ENCODE results near the gene SEMA6A.

Gene SEMA6A

GRCh38 chr5:116614603-116614920, 39.9 kb upstream of the SEMA6A start:
- Histone ChIP-seq H3K27ac (replicated peaks) (no peak overlapping the region), H3K4me3 (replicated peaks; ENCODE audit: insufficient read depth, low read length) (no peak overlapping the region), H3K27me3 (ENCODE audit: insufficient read depth, poor library complexity, severe bottlenecking) (no peaks in the 10 kb centered on the region)
- TF ChIP-seq GABPA (IDR thresholded peaks at IDR 0.05; ENCODE audit: low read depth) (no peak), REST (IDR thresholded peaks at IDR 0.05; ENCODE audit: insufficient replicate concordance, low read depth) (no peak), CTCF (IDR thresholded peaks at IDR 0.05; ENCODE audit: insufficient read depth, low read length) (no peak), POLR2AphosphoS5 (IDR thresholded peaks at IDR 0.05; ENCODE audit: low read depth) (no peak), SPI1 (IDR thresholded peaks at IDR 0.05; ENCODE audit: borderline replicate concordance, low read depth) (no peak)
- DNase-seq (ENCODE audit: low read depth in 1 of 2, low spot score in 1 of 2), result no peak

GRCh38 chr5:116613445-116613844, 38.8 kb upstream of the SEMA6A start:
- no peak overlapping the region for H3K27ac ChIP-seq (replicated peaks)
- TF ChIP-seq GABPA (IDR thresholded peaks at IDR 0.05; ENCODE audit: low read depth) (no peak), REST (IDR thresholded peaks at IDR 0.05; ENCODE audit: insufficient replicate concordance, low read depth) (no peak), SPI1 (IDR thresholded peaks at IDR 0.05; ENCODE audit: borderline replicate concordance, low read depth) (no peak), POLR2AphosphoS5 (IDR thresholded peaks at IDR 0.05; ENCODE audit: low read depth) (no peak), CTCF (IDR thresholded peaks at IDR 0.05; ENCODE audit: insufficient read depth, low read length) (no peak)
- H3K27me3 ChIP-seq (ENCODE audit: insufficient read depth, poor library complexity, severe bottlenecking), result no peaks in the 10 kb centered on the region
- no peak for DNase-seq (ENCODE audit: low read depth in 1 of 2, low spot score in 1 of 2)
- no peak overlapping the region for H3K4me3 ChIP-seq (replicated peaks; ENCODE audit: insufficient read depth, low read length)

GRCh38 chr5:116612431-116612830, 37.8 kb upstream of the SEMA6A start:
- TF ChIP-seq POLR2AphosphoS5 (IDR thresholded peaks at IDR 0.05; ENCODE audit: low read depth), result no peak
- no peak for TF ChIP-seq SPI1 (IDR thresholded peaks at IDR 0.05; ENCODE audit: borderline replicate concordance, low read depth)
- TF ChIP-seq GABPA (IDR thresholded peaks at IDR 0.05; ENCODE audit: low read depth), result no peak
- Histone ChIP-seq H3K4me3 (replicated peaks; ENCODE audit: insufficient read depth, low read length) (no peak overlapping the region), H3K27me3 (ENCODE audit: insufficient read depth, poor library complexity, severe bottlenecking) (no peaks in the 10 kb centered on the region), H3K27ac (replicated peaks) (no peak overlapping the region)
- DNase-seq (ENCODE audit: low read depth in 1 of 2, low spot score in 1 of 2), result no peak

GRCh38 chr5:116605310-116606070, 30.9 kb upstream of the SEMA6A start:
- no peak overlapping the region for H3K4me3 ChIP-seq (replicated peaks; ENCODE audit: insufficient read depth, low read length)
- no peak for DNase-seq (ENCODE audit: low read depth in 1 of 2, low spot score in 1 of 2)
- TF ChIP-seq CTCF (IDR thresholded peaks at IDR 0.05; ENCODE audit: insufficient read depth, low read length), result no peak
- no peak for TF ChIP-seq SPI1 (IDR thresholded peaks at IDR 0.05; ENCODE audit: borderline replicate concordance, low read depth)
- TF ChIP-seq REST (IDR thresholded peaks at IDR 0.05; ENCODE audit: insufficient replicate concordance, low read depth), result no peak
- no peak for TF ChIP-seq GABPA (IDR thresholded peaks at IDR 0.05; ENCODE audit: low read depth)
- no peak for TF ChIP-seq POLR2AphosphoS5 (IDR thresholded peaks at IDR 0.05; ENCODE audit: low read depth)
- H3K27me3 ChIP-seq (ENCODE audit: insufficient read depth, poor library complexity, severe bottlenecking), result no peaks in the 10 kb centered on the region
- no peak overlapping the region for H3K27ac ChIP-seq (replicated peaks)
